ENCODE measurements around the gene HCN1. TPM values are rescaled to one million over a fixed set of nuclear protein-coding genes. Genes with fewer than 3 reads are reported as not detected.

Gene HCN1
- polyA plus RNA-seq, 2 of the 4 experiments (the other 2 are of a cell fraction): not detected

DNA sequence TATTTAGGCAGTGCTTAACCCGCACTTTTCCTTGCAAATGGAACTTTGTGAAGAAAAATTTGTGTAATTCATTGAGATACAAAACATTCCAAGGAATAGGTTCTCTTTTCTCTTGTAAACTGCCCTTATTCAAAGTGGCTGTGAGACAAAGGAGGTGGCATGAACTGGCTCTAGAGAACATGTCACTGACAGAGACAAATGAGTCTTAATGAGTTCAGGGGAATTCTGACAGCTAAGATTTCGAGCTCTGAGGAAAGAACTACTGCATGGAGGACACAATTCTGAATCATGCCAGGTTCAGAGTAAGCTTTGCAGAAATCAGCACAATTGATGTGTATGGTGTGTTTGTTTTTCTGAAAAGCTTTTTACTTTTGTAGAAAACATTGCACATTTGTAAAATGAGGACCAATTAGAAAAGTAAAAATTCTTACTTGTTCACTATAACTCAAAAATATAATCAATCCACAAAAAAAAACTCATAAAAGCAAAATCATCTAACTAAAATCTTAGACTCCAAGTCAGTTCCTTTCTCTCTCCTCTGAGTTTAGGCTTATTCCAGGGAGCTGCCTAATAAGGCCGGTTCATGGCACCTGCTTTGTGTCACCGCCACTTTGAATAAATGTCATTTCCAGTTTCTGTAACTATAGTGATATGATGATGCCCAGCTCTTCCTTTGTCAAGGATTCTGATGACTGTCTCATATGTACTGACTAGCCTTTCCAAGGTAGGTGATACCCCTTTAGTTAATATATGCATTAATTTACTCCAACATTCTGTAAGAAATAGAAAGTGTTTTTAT lies 163.2 kb downstream of the HCN1 start:
- FAIRE-seq (no peak), ATAC-seq (no peak), DNase-seq (ENCODE audit: low read depth in 1 of 2, low spot score in 1 of 2) (no peak)
- Histone ChIP-seq H3K4me2 (no peak overlapping the region), H3K4me1 (no peaks in the 10 kb centered on the region), H3K4me3 (no peak overlapping the region), H3K9me3 (no peaks in the 10 kb centered on the region), H3K27ac (no peak overlapping the region)
- WGBS (ENCODE audit: missing lambda C conversion rate): 2% methylated on average over 4 of the region's 4 CpGs
- TF ChIP-seq, protein P1, sequence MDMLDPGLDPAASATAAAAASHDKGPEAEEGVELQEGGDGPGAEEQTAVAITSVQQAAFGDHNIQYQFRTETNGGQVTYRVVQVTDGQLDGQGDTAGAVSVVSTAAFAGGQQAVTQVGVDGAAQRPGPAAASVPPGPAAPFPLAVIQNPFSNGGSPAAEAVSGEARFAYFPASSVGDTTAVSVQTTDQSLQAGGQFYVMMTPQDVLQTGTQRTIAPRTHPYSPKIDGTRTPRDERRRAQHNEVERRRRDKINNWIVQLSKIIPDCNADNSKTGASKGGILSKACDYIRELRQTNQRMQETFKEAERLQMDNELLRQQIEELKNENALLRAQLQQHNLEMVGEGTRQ (IDR thresholded peaks at IDR 0.05): no peak
- TF ChIP-seq HOXA7 (CRISPR knock-in tag; IDR thresholded peaks at IDR 0.05): no peak
- TF ChIP-seq, protein P2, sequence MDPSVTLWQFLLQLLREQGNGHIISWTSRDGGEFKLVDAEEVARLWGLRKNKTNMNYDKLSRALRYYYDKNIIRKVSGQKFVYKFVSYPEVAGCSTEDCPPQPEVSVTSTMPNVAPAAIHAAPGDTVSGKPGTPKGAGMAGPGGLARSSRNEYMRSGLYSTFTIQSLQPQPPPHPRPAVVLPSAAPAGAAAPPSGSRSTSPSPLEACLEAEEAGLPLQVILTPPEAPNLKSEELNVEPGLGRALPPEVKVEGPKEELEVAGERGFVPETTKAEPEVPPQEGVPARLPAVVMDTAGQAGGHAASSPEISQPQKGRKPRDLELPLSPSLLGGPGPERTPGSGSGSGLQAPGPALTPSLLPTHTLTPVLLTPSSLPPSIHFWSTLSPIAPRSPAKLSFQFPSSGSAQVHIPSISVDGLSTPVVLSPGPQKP (IDR thresholded peaks at IDR 0.05; ENCODE audit: low read depth, low read length): no peak
- TF ChIP-seq, protein P3, sequence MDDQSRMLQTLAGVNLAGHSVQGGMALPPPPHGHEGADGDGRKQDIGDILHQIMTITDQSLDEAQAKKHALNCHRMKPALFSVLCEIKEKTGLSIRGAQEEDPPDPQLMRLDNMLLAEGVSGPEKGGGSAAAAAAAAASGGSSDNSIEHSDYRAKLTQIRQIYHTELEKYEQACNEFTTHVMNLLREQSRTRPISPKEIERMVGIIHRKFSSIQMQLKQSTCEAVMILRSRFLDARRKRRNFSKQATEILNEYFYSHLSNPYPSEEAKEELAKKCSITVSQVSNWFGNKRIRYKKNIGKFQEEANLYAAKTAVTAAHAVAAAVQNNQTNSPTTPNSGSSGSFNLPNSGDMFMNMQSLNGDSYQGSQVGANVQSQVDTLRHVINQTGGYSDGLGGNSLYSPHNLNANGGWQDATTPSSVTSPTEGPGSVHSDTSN (IDR thresholded peaks at IDR 0.05): no peak
- TF ChIP-seq SMC3 (IDR thresholded peaks at IDR 0.05): no peak
- no peak for TF ChIP-seq MAZ (IDR thresholded peaks at IDR 0.05; ENCODE audit: borderline replicate concordance, low read depth, low read length)
- no peak for TF ChIP-seq EHF (CRISPR knock-in tag; IDR thresholded peaks at IDR 0.05)
- no peak for TF ChIP-seq RNF2 (IDR thresholded peaks at IDR 0.05; ENCODE audit: borderline replicate concordance, low read depth)
- TF ChIP-seq TP53 (CRISPR knock-in tag; IDR thresholded peaks at IDR 0.05): no peak
- TF ChIP-seq HDAC2 (IDR thresholded peaks at IDR 0.05): no peak
- TF ChIP-seq, protein P4, sequence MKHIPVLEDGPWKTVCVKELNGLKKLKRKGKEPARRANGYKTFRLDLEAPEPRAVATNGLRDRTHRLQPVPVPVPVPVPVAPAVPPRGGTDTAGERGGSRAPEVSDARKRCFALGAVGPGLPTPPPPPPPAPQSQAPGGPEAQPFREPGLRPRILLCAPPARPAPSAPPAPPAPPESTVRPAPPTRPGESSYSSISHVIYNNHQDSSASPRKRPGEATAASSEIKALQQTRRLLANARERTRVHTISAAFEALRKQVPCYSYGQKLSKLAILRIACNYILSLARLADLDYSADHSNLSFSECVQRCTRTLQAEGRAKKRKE (CRISPR knock-in tag; IDR thresholded peaks at IDR 0.05; ENCODE audit: low read depth): no peak
- no peak for TF ChIP-seq PHF8 (IDR thresholded peaks at IDR 0.05; ENCODE audit: borderline replicate concordance, low read depth)
- CTCF ChIA-PET: no interaction called here
- POLR2A ChIA-PET: no interaction called here

DNA sequence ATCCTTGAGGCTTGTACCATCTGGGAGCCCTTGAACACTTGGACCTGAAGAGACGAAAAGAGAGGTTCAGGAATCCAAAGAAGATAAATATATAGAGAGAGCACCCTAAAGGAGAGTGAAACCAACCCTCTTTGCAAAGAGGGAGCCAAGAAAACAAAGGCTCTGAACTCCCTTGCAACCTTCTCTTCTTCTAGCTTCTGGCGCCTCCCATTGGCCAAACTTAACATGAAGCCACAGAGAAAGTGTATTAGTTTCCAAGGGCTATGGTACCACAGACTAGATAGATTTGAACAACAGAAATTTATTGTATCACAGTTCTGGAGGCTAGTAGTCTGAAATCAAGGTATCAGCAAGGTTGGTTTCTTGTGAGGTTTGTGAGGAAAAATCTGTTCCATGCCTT lies 175.1 kb downstream of the HCN1 start:
- no peak overlapping the region for H3K4me3 ChIP-seq
- CTCF ChIA-PET: no interaction called here
- no peaks in the 10 kb centered on the region for H3K4me1 ChIP-seq
- 1% methylated on average over 2 of the region's 2 CpGs for WGBS (ENCODE audit: missing lambda C conversion rate)
- TF ChIP-seq RARB (CRISPR knock-in tag; IDR thresholded peaks at IDR 0.05): no peak
- no peak for TF ChIP-seq KDM1A (IDR thresholded peaks at IDR 0.05; ENCODE audit: low read depth)
- TF ChIP-seq JUNB (IDR thresholded peaks at IDR 0.05): no peak
- TF ChIP-seq RCOR1 (IDR thresholded peaks at IDR 0.05; ENCODE audit: low read depth, low read length): no peak
- no peak for TF ChIP-seq RAD21 (conservative IDR thresholded peaks at IDR 0.05 in 1 of 2, IDR thresholded peaks at IDR 0.05 in 1 of 2)
- TF ChIP-seq, protein P5, sequence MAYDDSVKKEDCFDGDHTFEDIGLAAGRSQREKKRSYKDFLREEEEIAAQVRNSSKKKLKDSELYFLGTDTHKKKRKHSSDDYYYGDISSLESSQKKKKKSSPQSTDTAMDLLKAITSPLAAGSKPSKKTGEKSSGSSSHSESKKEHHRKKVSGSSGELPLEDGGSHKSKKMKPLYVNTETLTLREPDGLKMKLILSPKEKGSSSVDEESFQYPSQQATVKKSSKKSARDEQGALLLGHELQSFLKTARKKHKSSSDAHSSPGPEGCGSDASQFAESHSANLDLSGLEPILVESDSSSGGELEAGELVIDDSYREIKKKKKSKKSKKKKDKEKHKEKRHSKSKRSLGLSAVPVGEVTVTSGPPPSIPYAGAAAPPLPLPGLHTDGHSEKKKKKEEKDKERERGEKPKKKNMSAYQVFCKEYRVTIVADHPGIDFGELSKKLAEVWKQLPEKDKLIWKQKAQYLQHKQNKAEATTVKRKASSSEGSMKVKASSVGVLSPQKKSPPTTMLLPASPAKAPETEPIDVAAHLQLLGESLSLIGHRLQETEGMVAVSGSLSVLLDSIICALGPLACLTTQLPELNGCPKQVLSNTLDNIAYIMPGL (CRISPR knock-in tag; IDR thresholded peaks at IDR 0.05; ENCODE audit: borderline replicate concordance): no peak
- no peak for TF ChIP-seq SREBF2 (IDR thresholded peaks at IDR 0.05)
- no peak for TF ChIP-seq CHD2 (IDR thresholded peaks at IDR 0.05; ENCODE audit: low read length, partially characterized antibody)
- H3K9me3 ChIP-seq: no peaks in the 10 kb centered on the region
- peak in 1 of 2 experiments; percentile 0 for DNase-seq (ENCODE audit: low read depth in 1 of 2, low spot score in 1 of 2)
- H3K27ac ChIP-seq: no peak overlapping the region
- no peak overlapping the region for H3K4me2 ChIP-seq
- ATAC-seq: no peak
- POLR2A ChIA-PET: no interaction called here
- FAIRE-seq: no peak

Measured in A549 (cell line).